ENCODE data around the gene LYRM1.

The LYRM1 gene

GRCh38 chr16:20948444-20948843 is 47.9 kb downstream of the LYRM1 start:
- TF ChIP-seq CTCF (IDR thresholded peaks at IDR 0.05; ENCODE audit: low read depth, low read length, missing control alignments) = no peak
- DNase-seq (ENCODE audit: extremely low read depth, low read depth) = no peak

GRCh38 chr16:20949660-20950059 is 49.1 kb downstream of the LYRM1 start:
- no peak for TF ChIP-seq CTCF (IDR thresholded peaks at IDR 0.05; ENCODE audit: low read depth, low read length, missing control alignments)
- no peak for DNase-seq (ENCODE audit: extremely low read depth, low read depth)
- H3K4me3 ChIP-seq (replicated peaks; ENCODE audit: low read depth, low read length) = no peak overlapping the region

More at GRCh38 chr16:20948444-20948843, 47.9 kb downstream of the LYRM1 start:
- no peak overlapping the region for H3K4me3 ChIP-seq (replicated peaks; ENCODE audit: low read depth, low read length)

GRCh38 chr16:20950294-20950693 is 49.7 kb downstream of the LYRM1 start:
- no peak for TF ChIP-seq CTCF (IDR thresholded peaks at IDR 0.05; ENCODE audit: low read depth, low read length, missing control alignments)
- DNase-seq (ENCODE audit: extremely low read depth, low read depth) = no peak
- H3K4me3 ChIP-seq (replicated peaks; ENCODE audit: low read depth, low read length) = no peak overlapping the region

GRCh38 chr16:20952139-20952920 is 51.8 kb downstream of the LYRM1 start:
- no peak for TF ChIP-seq CTCF (IDR thresholded peaks at IDR 0.05; ENCODE audit: low read depth, low read length, missing control alignments)
- H3K4me3 ChIP-seq (replicated peaks; ENCODE audit: low read depth, low read length) = no peak overlapping the region
- no peak for DNase-seq (ENCODE audit: extremely low read depth, low read depth)

- no peak for TF ChIP-seq CTCF (IDR thresholded peaks at IDR 0.05; ENCODE audit: low read depth, low read length, missing control alignments)
- H3K4me3 ChIP-seq (replicated peaks; ENCODE audit: low read depth, low read length) = no peak overlapping the region
- DNase-seq (ENCODE audit: extremely low read depth, low read depth) = no peak
Measured at GRCh38 chr16:20954574-20954973, 54.0 kb downstream of the LYRM1 start.

GRCh38 chr16:20956319-20956718 is 55.7 kb downstream of the LYRM1 start:
- no peak for TF ChIP-seq CTCF (IDR thresholded peaks at IDR 0.05; ENCODE audit: low read depth, low read length, missing control alignments)
- peak; percentile 6 for DNase-seq (ENCODE audit: extremely low read depth, low read depth)
- no peak overlapping the region for H3K4me3 ChIP-seq (replicated peaks; ENCODE audit: low read depth, low read length)

GRCh38 chr16:20957153-20957552 is 56.6 kb downstream of the LYRM1 start:
- no peak for DNase-seq (ENCODE audit: extremely low read depth, low read depth)
- no peak for TF ChIP-seq CTCF (IDR thresholded peaks at IDR 0.05; ENCODE audit: low read depth, low read length, missing control alignments)
- H3K4me3 ChIP-seq (replicated peaks; ENCODE audit: low read depth, low read length) = no peak overlapping the region

All from HFF-Myc (cell line).